ENCODE results near the gene TRIM54.

TRIM54 gene

DNA sequence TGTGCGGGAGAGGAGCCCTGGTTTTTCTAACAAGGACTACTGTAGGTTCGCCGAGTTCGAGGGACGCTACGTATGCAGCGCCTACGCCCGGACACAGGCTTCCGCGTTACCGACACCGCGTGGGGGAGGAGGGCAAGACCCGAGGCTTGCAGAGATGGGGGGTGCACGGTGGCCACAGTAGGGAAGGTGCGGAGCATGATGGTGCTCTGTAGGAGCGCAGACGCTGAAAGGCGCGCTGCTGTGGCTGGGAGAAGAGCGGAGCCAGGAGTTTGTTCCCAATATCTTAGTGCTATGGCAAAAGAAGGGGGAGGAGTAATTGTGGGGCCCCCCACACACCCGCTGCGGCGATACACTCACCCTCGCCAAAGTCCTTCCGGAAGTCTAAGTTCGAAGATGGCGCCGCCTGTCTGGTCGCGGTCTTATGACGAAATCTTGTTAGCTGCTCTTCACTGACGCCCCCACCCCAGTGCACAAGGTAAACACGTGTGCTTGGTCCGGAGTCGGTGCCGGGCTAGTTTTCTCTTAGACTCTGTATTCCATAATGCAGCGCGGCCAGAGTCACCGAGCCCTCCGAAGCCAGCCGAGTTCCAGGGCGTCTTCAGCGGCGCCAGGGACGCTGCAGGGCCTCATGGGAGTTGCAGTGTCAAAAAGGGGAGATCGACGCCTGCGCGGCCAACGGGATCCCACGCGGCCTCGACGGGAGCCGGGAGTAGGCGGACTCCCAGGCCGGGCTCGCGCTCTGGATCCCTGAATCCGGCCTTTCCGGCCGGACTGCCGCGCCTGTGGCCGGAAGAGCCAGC, 74.4 kb downstream of the TRIM54 start, which contains the start of gene GTF3C2:
Gene GTF3C2, minus strand, starts transcription at position 383 of the 800 bp plus-strand sequence. CDS start 13,210 bp downstream, outside the sequence.
- peak; percentile 90 for DNase-seq (ENCODE audit: low read depth)

Measured in T-helper 22 cell (primary cell).